PC-9 (cell line): ENCODE data around the gene IRS1. TPM values are rescaled to one million over a fixed set of nuclear protein-coding genes. Genes with fewer than 3 reads are reported as not detected.

Source experiments
- BruUV-seq: library from RNA; stranded (reverse); fragments of 400-500 nt; replicated peaks from 2 replicates; lab custom pipeline; 2021; lab: Mats Ljungman, UMichigan
- CTCF ChIA-PET: fragments of 300-600 bp; sonication (Branson Sonifier 250); formaldehyde crosslinking; loops from one replicate; lab custom pipeline; 2022; ENCODE audit warnings: antibody characterized with exemption; lab: Charles Lee
- POLR2A ChIA-PET: fragments of 300-600 bp; sonication (Branson Sonifier 250); formaldehyde crosslinking; loops from one replicate; lab custom pipeline; 2022; ENCODE audit warnings: antibody characterized with exemption; ENCODE audit not compliant: unreplicated experiment; lab: Charles Lee
- DNase-seq, 2 experiments: peaks; one replicate each; pipeline versions ENCODE4 v3.0.0 to v3.0.0-alpha.2; 2015 to 2022; ENCODE audit warnings: mixed read lengths in 1 of 2
- H2AFZ ChIP-seq: fragments of 200-600 bp; sonication (generic); 2 replicates; pipeline ENCODE4 v1.8.1; 2017; ENCODE audit warnings: antibody characterized with exemption
- H3F3A ChIP-seq: fragments of 200-600 bp; sonication (generic); 2 replicates; pipeline ENCODE4 v1.8.1; 2017; ENCODE audit warnings: antibody characterized with exemption, mild to moderate bottlenecking, low read depth; ENCODE audit not compliant: insufficient read depth
- H3K27ac ChIP-seq: fragments of 200-600 bp; sonication (generic); 2 replicates; pipeline ENCODE4 v1.6.1; 2016; ENCODE audit warnings: mixed run types
- H3K27me3 ChIP-seq: fragments of 200-600 bp; sonication (generic); 2 replicates; pipeline ENCODE4 v1.6.1; 2016; ENCODE audit warnings: low read depth, mixed run types; ENCODE audit not compliant: insufficient read depth
- H3K36me3 ChIP-seq: fragments of 200-600 bp; sonication (generic); 2 replicates; pipeline ENCODE4 v1.6.1; 2016; ENCODE audit warnings: low read depth, mixed run types
- H3K4me1 ChIP-seq: fragments of 200-600 bp; sonication (generic); replicated peaks from 2 replicates; pipeline ENCODE4 v1.6.1; 2016; ENCODE audit warnings: mixed run types; ENCODE audit not compliant: insufficient read depth
- H3K4me2 ChIP-seq: fragments of 200-600 bp; sonication (generic); 2 replicates; pipeline ENCODE4 v1.6.1; 2017; ENCODE audit warnings: mixed run types
- H3K4me3 ChIP-seq: fragments of 200-600 bp; sonication (generic); 2 replicates; pipeline ENCODE4 v1.6.1; 2016; ENCODE audit warnings: mixed run types
- H3K79me2 ChIP-seq: fragments of 200-600 bp; sonication (generic); 2 replicates; pipeline ENCODE4 v1.6.1; 2017; ENCODE audit warnings: low read depth, mixed run types
- H3K9me2 ChIP-seq: fragments of 200-600 bp; sonication (generic); 2 replicates; pipeline ENCODE4 v1.8.1; 2017; ENCODE audit warnings: mild to moderate bottlenecking; ENCODE audit not compliant: insufficient read depth
- H3K9me3 ChIP-seq: fragments of 200-600 bp; sonication (generic); 2 replicates; pipeline ENCODE4 v1.8.1; 2016; ENCODE audit warnings: low read depth; ENCODE audit not compliant: insufficient read depth
- H4K20me1 ChIP-seq: fragments of 200-600 bp; sonication (generic); 2 replicates; pipeline ENCODE4 v1.8.1; 2017; ENCODE audit not compliant: insufficient read depth
- EZH2 ChIP-seq: fragments of 200-600 bp; sonication (generic); IDR thresholded peaks from 2 replicates; pipeline ENCODE4 v1.8.0; 2017; ENCODE audit warnings: antibody characterized with exemption, low read depth
- intact Hi-C: fragments of 100-400 bp; cut with micrococcal nuclease; formaldehyde crosslinking; loops from one replicate; pipeline ENCODE4 v1.10.0; 2022; ENCODE audit not compliant: unreplicated experiment
- total RNA-seq: library from RNA; stranded (reverse); gene quantifications from 2 replicates; pipeline ENCODE4 v1.2.3, GENCODE V29; 2021
- TF ChIP-seq, protein P1 (sequence below): fragments of 200-600 bp; sonication (generic); conservative IDR thresholded peaks from 2 replicates; pipeline ENCODE4 v1.6.1; 2017; ENCODE audit warnings: mixed run types, antibody characterized with exemption, mild to moderate bottlenecking, moderate library complexity

IRS1 gene
- total RNA-seq, 1 experiment from 2014 or later = 28.6 TPM

DNA sequence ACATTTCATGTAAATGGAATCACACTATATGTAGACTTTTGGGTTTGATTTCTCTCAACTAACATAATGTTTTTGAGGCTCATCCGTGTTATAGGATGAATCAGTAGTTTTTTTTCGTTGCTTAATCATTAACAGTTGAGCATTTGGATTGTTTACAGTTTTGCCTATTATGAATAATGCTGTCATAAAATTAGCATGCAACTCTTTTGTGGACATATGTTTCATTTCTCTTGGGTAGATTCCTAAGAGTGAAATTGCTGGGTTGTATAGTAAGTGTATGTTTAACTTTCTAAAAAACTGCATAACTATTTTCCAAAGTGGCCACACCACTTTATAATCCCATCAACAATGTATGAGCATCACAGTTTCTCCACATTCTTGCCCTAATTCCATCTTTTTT, 28.6 kb upstream of the IRS1 start:
- H3K4me1 ChIP-seq = peaks cover under 1% of the 10 kb centered on the region
- CTCF ChIA-PET = no interaction called here
- H3K4me3 ChIP-seq = no peak overlapping the region
- peaks cover 4% of the 10 kb centered on the region; the same call in 1 of the 2 replicates for H3K79me2 ChIP-seq
- no peak overlapping the region for H2AFZ ChIP-seq
- H3K36me3 ChIP-seq = no peaks in the 10 kb centered on the region
- no peaks in the 10 kb centered on the region for H3K9me2 ChIP-seq
- intact Hi-C loops = no loop called here
- peaks cover 7% of the 10 kb centered on the region; the same call in 1 of the 2 replicates for H3F3A ChIP-seq
- no TSS peak for BruUV-seq
- H4K20me1 ChIP-seq = no peaks in the 10 kb centered on the region; the same call in 1 of the 2 replicates
- no peak overlapping the region for H3K27ac ChIP-seq
- no peaks in the 10 kb centered on the region; the same call in 1 of the 2 replicates for H3K9me3 ChIP-seq
- no peaks in the 10 kb centered on the region for H3K27me3 ChIP-seq
- no peak for DNase-seq
- POLR2A ChIA-PET = no interaction called here
- TF ChIP-seq, protein P1, sequence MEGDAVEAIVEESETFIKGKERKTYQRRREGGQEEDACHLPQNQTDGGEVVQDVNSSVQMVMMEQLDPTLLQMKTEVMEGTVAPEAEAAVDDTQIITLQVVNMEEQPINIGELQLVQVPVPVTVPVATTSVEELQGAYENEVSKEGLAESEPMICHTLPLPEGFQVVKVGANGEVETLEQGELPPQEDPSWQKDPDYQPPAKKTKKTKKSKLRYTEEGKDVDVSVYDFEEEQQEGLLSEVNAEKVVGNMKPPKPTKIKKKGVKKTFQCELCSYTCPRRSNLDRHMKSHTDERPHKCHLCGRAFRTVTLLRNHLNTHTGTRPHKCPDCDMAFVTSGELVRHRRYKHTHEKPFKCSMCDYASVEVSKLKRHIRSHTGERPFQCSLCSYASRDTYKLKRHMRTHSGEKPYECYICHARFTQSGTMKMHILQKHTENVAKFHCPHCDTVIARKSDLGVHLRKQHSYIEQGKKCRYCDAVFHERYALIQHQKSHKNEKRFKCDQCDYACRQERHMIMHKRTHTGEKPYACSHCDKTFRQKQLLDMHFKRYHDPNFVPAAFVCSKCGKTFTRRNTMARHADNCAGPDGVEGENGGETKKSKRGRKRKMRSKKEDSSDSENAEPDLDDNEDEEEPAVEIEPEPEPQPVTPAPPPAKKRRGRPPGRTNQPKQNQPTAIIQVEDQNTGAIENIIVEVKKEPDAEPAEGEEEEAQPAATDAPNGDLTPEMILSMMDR = no peak
- TF ChIP-seq EZH2 = no peak
- no peak overlapping the region for H3K4me2 ChIP-seq

DNA sequence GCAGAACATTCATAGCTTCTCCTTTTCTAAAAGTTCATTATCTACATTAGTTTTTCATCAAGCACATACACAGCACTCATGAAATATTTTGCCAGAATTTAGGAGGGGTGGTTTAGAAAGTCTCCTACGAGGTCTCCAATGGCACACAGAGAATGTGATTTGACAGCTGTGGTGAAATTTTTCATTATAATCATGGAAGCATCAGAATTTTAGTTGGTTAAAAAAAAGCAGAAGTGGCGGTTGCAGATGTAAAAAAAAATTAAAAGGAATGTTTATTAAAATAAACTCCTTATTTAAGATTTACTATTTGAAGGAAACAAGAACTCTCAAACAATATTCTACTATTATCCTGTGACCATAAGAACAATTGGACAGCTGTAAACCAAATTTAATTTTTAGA, 25.4 kb upstream of the IRS1 start:
- Histone ChIP-seq H3F3A (no peaks in the 10 kb centered on the region), H3K27me3 (no peaks in the 10 kb centered on the region), H3K9me2 (no peaks in the 10 kb centered on the region), H3K4me2 (no peak overlapping the region), H3K4me1 (no peaks in the 10 kb centered on the region), H2AFZ (no peak overlapping the region), H3K36me3 (no peaks in the 10 kb centered on the region), H3K79me2 (no peaks in the 10 kb centered on the region), H3K27ac (no peak overlapping the region), H4K20me1 (no peaks in the 10 kb centered on the region), H3K4me3 (no peak overlapping the region), H3K9me3 (no peaks in the 10 kb centered on the region; the same call in 1 of the 2 replicates)
- TF ChIP-seq EZH2 = no peak
- TF ChIP-seq, protein P1 = no peak
- ChIA-PET POLR2A (no interaction called here), CTCF (no interaction called here)
- no TSS peak for BruUV-seq
- no peak for DNase-seq
- intact Hi-C loops = no loop called here

DNA sequence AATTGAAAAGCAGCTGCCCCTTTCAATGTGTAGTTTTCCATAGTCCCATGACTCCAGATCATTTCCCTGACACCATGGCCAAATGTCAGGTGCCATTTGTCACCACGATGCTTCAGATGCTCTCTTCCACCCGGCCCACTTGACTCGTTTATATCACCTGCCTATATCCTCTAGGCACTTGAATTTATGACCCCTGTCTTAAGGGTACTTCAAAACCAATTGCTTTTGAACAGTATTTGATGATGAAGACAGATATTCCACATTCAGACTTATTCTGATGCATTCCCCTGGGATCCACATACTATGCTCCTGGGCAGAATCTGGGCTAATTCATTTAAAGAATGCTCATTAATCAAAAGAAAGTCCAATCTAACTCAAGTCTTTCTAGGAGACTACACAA, 19.3 kb upstream of the IRS1 start:
- Histone ChIP-seq H3K9me2 (no peaks in the 10 kb centered on the region), H3F3A (no peaks in the 10 kb centered on the region), H3K27me3 (no peaks in the 10 kb centered on the region), H3K4me3 (no peak overlapping the region), H3K36me3 (no peaks in the 10 kb centered on the region), H4K20me1 (no peaks in the 10 kb centered on the region), H3K9me3 (no peaks in the 10 kb centered on the region; the same call in 1 of the 2 replicates), H3K79me2 (no peaks in the 10 kb centered on the region), H3K4me1 (no peaks in the 10 kb centered on the region), H3K27ac (no peak overlapping the region), H2AFZ (no peak overlapping the region), H3K4me2 (no peak overlapping the region)
- no TSS peak for BruUV-seq
- intact Hi-C loops = no loop called here
- no peak for TF ChIP-seq EZH2
- TF ChIP-seq, protein P1 = no peak
- POLR2A ChIA-PET = no interaction called here
- CTCF ChIA-PET = interaction anchor here (0.6 kb wide), 1 partner anchor 404 kb away, joined by 5 read pairs; no protein-coding TSS in a partner anchor
- no peak for DNase-seq
